Suprapubic skin (tissue), 4 donors: ENCODE measurements around the gene DAP. TPM values are rescaled to one million over a fixed set of nuclear protein-coding genes. Genes with fewer than 3 reads are reported as not detected.
"Not testable (repeated sequence)": the region's sequence is repeated elsewhere in the genome, so short reads cannot be mapped to it uniquely, and the experiment has no call there.

ENCODE experiments used
- DNase-seq, 2 donors: peaks; one replicate each; pipeline ENCODE4 v3.0.0-alpha.2; 2019; ENCODE audit warnings: low spot score in 2 of 2
- H3K27ac ChIP-seq: fragments of 200-600 bp; sonication (generic); one replicate; pipeline ENCODE4 v1.5.1; 2019
- H3K27me3 ChIP-seq: fragments of 200-600 bp; sonication (generic); one replicate; pipeline ENCODE4 v1.5.1; 2019
- H3K36me3 ChIP-seq: fragments of 200-600 bp; sonication (generic); one replicate; pipeline ENCODE4 v1.5.1; 2019
- H3K4me1 ChIP-seq: fragments of 200-600 bp; sonication (generic); one replicate; pipeline ENCODE4 v1.5.1; 2019
- H3K4me3 ChIP-seq: fragments of 200-600 bp; sonication (generic); one replicate; pipeline ENCODE4 v1.5.1; 2019; ENCODE audit warnings: mild to moderate bottlenecking
- H3K9me3 ChIP-seq: fragments of 200-600 bp; sonication (generic); one replicate; pipeline ENCODE4 v1.5.1; 2019
- EP300 ChIP-seq: sonication (generic); formaldehyde crosslinking; IDR thresholded peaks from one replicate; pipeline ENCODE4 v1.6.1; 2017; ENCODE audit warnings: antibody characterized with exemption
- POLR2A ChIP-seq, 2 donors: fragments of 450-650 bp; IDR thresholded peaks; one replicate each; pipeline ENCODE4 v1.6.1; 2017; ENCODE audit warnings: antibody characterized with exemption in 2 of 2, mild to moderate bottlenecking in 2 of 2, moderate library complexity in 2 of 2
- POLR2AphosphoS5 ChIP-seq, 3 donors: sonication (generic); formaldehyde crosslinking; IDR thresholded peaks; one replicate each; pipeline ENCODE4 v1.6.1; 2017; ENCODE audit warnings: antibody characterized with exemption in 3 of 3
- WGBS: methylation state at CpG from one replicate; pipeline ENCODE4 v1.1.5; 2018; 5-methylcytosine and 5-hydroxymethylcytosine counted together
- total RNA-seq, 4 donors: library from RNA; depleted of rRNA; stranded (reverse); fragments of >200 nt; gene quantifications; one replicate each; pipeline ENCODE4 v1.1.0, GENCODE V29; 2016
- TF ChIP-seq, protein P1 (sequence below), 2 donors: fragments of 200-600 bp in 1 of 2; fragments of 450-650 bp in 1 of 2; sonication (generic) in 1 of 2; IDR thresholded peaks; one replicate each; pipeline ENCODE4 v1.5.1; 2016 to 2019; ENCODE audit warnings: antibody characterized with exemption in 2 of 2, mild to moderate bottlenecking in 1 of 2, moderate library complexity in 1 of 2

DAP gene
- total RNA-seq, 4 donors from 2014 or later: 37.8 to 71.7 (median 56.4) TPM

DNA sequence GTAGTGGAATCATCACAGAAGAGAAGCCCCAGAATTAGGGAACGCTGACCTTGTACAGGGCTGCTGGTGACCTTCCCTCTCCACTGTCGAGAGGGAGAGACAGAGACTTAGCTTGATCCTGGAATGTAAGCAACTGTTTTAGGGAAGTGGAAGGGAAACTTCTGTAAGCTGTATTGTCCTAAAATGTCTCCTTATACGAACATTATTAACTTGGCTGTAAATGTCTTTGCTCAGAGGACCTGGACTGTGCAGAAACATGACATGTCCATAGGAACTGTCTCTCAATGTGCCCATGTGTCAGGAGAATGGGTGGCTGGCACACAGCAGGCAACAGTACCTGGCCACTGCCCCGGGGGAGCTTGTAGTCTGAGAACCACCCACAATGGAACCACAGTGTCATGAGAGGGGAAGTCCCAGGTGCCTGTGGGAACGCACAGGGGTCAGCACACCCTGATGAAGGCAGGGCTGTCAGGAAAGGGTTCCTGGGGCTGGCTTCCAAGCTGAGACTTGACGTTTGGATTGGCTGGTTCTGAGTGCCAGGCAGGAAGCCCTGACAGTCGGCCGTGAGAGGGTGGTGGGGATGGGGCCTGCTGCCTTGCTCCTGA, 34.0 kb downstream of the DAP start:
- DNase-seq: no peak
- H3K9me3 ChIP-seq: no peaks in the 10 kb centered on the region
- peaks cover 39% of the 10 kb centered on the region for H3K4me1 ChIP-seq
- H3K36me3 ChIP-seq: no peaks in the 10 kb centered on the region
- WGBS: 54% methylated on average over 7 of the region's 8 CpGs
- H3K4me3 ChIP-seq: no peak overlapping the region
- H3K27me3 ChIP-seq: no peaks in the 10 kb centered on the region
- no peak for TF ChIP-seq EP300
- no peak for TF ChIP-seq POLR2AphosphoS5 (IDR thresholded peaks at IDR 0.05)
- TF ChIP-seq POLR2A (IDR thresholded peaks at IDR 0.05): no peak
- TF ChIP-seq, protein P1, sequence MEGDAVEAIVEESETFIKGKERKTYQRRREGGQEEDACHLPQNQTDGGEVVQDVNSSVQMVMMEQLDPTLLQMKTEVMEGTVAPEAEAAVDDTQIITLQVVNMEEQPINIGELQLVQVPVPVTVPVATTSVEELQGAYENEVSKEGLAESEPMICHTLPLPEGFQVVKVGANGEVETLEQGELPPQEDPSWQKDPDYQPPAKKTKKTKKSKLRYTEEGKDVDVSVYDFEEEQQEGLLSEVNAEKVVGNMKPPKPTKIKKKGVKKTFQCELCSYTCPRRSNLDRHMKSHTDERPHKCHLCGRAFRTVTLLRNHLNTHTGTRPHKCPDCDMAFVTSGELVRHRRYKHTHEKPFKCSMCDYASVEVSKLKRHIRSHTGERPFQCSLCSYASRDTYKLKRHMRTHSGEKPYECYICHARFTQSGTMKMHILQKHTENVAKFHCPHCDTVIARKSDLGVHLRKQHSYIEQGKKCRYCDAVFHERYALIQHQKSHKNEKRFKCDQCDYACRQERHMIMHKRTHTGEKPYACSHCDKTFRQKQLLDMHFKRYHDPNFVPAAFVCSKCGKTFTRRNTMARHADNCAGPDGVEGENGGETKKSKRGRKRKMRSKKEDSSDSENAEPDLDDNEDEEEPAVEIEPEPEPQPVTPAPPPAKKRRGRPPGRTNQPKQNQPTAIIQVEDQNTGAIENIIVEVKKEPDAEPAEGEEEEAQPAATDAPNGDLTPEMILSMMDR (IDR thresholded peaks at IDR 0.05): no peak
- peak overlapping the region; percentile 7 for H3K27ac ChIP-seq

DNA sequence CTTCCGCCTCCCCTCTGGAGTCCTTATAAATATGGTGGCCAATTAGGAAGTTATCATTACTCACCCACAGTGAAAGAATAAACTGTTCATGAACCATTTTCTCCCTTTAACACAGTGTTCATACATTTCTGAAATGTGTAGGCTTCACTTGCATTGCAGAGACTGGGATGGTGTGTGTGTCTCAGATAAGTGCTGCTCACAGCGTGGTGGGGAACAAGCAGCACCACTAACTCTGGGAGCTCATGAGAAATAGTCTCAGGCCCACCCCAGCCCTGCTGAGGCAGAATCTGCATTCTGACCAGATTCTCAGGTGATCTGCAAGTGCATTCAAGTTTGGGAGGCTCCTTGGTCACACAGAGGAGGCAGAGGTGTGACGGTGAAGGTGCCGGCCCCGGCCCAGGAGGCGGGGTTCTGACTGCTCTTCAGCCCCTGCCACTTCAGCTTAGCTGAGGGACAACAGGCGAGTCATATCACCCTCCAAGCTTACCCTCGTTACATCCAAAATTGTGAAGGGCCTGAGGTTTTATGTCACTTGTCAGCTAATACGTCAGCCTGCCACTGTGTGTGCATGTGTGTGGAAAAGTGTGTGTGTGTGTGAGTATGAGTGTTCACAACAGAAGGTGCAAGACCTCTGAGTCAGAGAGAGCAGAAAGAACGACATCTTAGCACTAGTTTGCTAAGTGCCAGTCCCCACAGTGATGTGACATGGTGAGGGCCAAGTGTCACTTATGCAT, 34.7 kb downstream of the DAP start:
- H3K4me1 ChIP-seq: peaks cover 39% of the 10 kb centered on the region
- TF ChIP-seq POLR2AphosphoS5 (IDR thresholded peaks at IDR 0.05) (no peak), POLR2A (IDR thresholded peaks at IDR 0.05) (no peak), EP300 (no peak)
- TF ChIP-seq, protein P1 (IDR thresholded peaks at IDR 0.05): no peak
- DNase-seq: no peak

DNA sequence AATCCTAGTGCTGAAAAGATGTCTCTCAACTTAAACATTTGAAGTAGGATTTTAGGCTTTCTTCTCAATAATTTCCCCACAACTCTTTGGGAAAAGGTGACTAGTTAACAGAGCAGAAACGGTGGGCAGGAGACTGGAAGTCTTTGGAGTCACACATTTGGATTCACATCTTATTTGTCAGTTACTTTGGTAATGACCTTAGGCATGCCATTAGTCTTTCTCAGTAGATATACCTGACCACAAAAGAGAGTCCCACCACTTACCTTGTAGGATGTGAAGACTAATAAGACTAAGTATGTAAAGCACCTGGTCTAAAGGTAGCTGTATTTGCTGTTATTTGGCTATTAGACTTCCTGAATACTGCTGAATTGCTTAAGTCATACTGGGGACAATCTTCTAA, 35.4 kb downstream of the DAP start:
- Histone ChIP-seq H3K4me3 (no peak overlapping the region), H3K4me1 (peaks cover 39% of the 10 kb centered on the region), H3K27ac (peak overlapping the region; percentile 81), H3K27me3 (no peaks in the 10 kb centered on the region), H3K36me3 (no peaks in the 10 kb centered on the region), H3K9me3 (no peaks in the 10 kb centered on the region)
- no peak for TF ChIP-seq EP300
- TF ChIP-seq, protein P1 (IDR thresholded peaks at IDR 0.05): no peak
- no peak for TF ChIP-seq POLR2AphosphoS5 (IDR thresholded peaks at IDR 0.05)
- no peak for TF ChIP-seq POLR2A (IDR thresholded peaks at IDR 0.05)
- no peak for DNase-seq
- WGBS: 58% methylated on average over 1 of the region's 1 CpG

More for the DNA sequence above, 34.7 kb downstream of the DAP start:
- peak overlapping the region; percentile 7 for H3K27ac ChIP-seq
- no peak overlapping the region for H3K4me3 ChIP-seq
- H3K9me3 ChIP-seq: no peaks in the 10 kb centered on the region
- H3K36me3 ChIP-seq: no peaks in the 10 kb centered on the region
- no peaks in the 10 kb centered on the region for H3K27me3 ChIP-seq
- 86% methylated on average over 10 of the region's 10 CpGs for whole genome bisulfite sequencing

DNA sequence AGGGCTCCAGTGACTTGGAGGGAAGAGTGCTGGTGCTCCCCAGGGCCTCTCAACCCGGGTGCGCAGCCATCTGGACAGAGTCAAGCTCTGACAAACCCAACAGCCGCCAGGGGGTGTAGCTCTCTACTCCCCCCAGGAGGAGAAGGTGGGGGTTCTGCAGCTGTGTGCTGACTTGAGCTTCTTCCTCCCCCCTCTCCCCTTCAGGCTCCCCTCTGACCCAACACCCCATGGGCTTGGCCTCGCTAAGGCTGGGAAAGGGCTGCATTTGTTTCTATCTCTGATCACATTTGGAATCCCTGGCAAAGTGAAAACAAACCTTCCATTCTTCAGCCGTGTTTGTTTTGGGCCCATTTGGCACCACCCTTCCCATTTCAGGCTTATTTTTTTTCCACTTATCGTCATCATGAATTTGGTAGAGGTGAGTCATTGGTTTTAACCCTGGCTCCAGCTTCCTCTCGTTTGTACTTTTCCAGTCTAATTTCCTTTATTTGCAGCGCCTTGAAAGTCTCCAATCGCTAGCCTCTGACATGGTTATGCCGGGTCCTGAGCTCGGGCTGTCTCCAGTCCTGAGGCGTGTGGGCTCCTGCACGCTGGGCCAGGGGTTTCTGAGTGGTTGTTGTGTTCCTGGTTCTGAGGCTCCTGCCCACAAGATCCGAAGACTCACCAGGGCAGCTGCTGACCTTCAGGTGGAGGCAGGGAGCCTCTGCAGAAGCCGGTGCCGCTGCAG, 36.1 kb downstream of the DAP start:
- Histone ChIP-seq H3K27me3 (no peaks in the 10 kb centered on the region), H3K4me1 (peaks cover 39% of the 10 kb centered on the region), H3K27ac (peak overlapping the region; percentile 81), H3K4me3 (peak overlapping the region; percentile 15), H3K36me3 (no peaks in the 10 kb centered on the region), H3K9me3 (no peaks in the 10 kb centered on the region)
- TF ChIP-seq EP300: no peak
- TF ChIP-seq, protein P1 (IDR thresholded peaks at IDR 0.05): peak in 1 of 2 donors; percentile 27
- TF ChIP-seq POLR2A (IDR thresholded peaks at IDR 0.05): no peak
- TF ChIP-seq POLR2AphosphoS5 (IDR thresholded peaks at IDR 0.05): peak in 1 of 3 donors; percentile 15
- no peak for DNase-seq
- 40% methylated on average over 13 of the region's 16 CpGs for WGBS

DNA sequence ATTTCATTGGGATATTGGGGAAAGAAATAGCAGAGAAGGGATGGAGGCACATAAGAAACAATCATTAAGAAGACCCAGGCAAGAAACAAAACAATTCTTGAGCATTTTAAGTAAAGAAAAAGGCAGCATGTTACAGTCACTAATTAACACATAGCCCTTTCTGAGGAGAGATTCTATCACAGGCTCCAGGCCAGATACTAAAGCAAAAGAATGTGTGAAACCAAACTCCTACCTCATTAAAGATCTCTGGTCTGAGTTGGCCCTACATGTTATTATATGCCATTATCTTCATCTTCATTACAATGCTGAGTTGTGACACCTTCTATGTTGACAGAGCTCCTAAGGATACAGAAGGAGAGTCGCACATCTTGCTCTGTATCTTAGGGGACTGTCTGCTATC, 37.5 kb downstream of the DAP start:
- Histone ChIP-seq H3K9me3 (no peaks in the 10 kb centered on the region), H3K4me1 (peaks cover 39% of the 10 kb centered on the region), H3K4me3 (no peak overlapping the region), H3K27me3 (no peaks in the 10 kb centered on the region), H3K36me3 (no peaks in the 10 kb centered on the region), H3K27ac (no peak overlapping the region)
- TF ChIP-seq POLR2A (IDR thresholded peaks at IDR 0.05) (no peak), POLR2AphosphoS5 (IDR thresholded peaks at IDR 0.05) (no peak), EP300 (no peak)
- TF ChIP-seq, protein P1 (IDR thresholded peaks at IDR 0.05): no peak
- 82% methylated on average over 1 of the region's 1 CpG for WGBS
- no peak for DNase-seq

DNA sequence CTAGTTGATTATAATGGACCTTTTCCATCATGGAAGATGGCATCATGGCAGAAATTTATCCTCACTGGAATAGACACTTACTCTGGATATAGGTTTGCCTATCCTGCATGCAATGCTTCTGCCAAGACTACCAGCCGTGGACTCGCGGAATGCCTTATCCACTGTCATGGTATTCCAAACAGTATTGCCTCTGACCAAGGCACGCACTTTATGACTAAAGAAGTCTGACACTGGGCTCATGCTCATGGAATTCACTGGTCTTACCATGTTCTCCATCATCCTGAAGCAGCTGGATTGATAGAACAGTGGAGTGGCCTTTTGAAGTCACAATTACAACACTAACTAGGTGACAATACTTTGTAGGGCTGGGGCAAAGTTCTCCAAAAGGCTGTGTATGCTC, 40.3 kb downstream of the DAP start:
- DNase-seq: not testable (repeated sequence)
- H3K4me1 ChIP-seq: peaks cover 19% of the 10 kb centered on the region

More for the DNA sequence above, 40.3 kb downstream of the DAP start:
- WGBS: 100% methylated on average over 4 of the region's 4 CpGs
- H3K27me3 ChIP-seq, H3K36me3 ChIP-seq, H3K27ac ChIP-seq, H3K4me3 ChIP-seq, H3K9me3 ChIP-seq: not testable (repeated sequence)
